Measurements from ENCODE around the gene CRELD1. TPM values are rescaled to one million over a fixed set of nuclear protein-coding genes. Genes with fewer than 3 reads are reported as not detected.

Gene CRELD1
- total RNA-seq, 3 donors from 2014 or later, result 16.7 to 54.1 (median 29.3) TPM

DNA sequence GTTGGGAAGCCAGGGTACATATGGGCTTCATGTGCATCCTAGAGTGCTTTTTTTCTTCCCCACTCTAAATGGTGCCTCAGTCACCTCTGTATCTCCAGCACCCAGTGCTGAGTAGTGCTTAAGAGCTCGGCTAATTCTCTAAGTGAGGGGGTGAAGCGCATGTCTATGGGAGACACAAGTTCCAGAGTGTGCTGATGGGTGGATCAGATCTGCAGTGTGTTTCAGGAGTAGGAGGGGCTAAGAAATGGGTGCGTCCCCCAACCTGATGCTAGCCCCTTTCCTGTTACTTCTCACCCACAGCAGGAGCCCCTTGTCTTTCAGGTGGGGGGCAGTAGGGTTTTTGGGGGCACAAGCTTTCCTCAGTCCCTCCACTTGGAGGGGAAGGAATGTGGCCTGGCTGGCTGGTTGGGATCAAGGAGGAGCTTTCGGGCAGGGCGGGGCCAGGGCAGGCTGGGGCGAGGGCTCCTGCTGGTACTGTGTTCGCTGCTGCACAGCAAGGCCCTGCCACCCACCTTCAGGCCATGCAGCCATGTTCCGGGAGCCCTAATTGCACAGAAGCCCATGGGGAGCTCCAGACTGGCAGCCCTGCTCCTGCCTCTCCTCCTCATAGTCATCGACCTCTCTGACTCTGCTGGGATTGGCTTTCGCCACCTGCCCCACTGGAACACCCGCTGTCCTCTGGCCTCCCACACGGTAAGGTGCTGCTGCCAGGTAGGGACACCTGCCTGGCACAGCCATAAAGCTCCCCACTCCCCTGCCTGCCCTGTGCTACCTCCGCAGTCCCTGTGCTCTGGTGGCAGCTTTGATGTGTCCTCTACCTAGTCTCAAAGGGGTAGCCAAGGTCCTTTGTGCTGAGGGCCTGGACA is 31.0 kb upstream of the CRELD1 start, which contains the start of gene IL17RE:
Gene IL17RE (plus strand): TSS at position 477 of the 866 bp plus-strand sequence. CDS start 85 bp downstream, at position 562.
- peak; percentile 61 for ATAC-seq
- peaks cover 40% of the 10 kb centered on the region for H3K4me1 ChIP-seq (ENCODE audit: low read depth)
- H3K36me3 ChIP-seq (ENCODE audit: low read depth), result no peaks in the 10 kb centered on the region
- DNase-seq, result peak; percentile 84 to 89 (median 88)
- no peaks in the 10 kb centered on the region for H3K9me3 ChIP-seq
- intact Hi-C loops (cut with DNase I, micrococcal nuclease), result no loop called here
- TF ChIP-seq, protein P1, sequence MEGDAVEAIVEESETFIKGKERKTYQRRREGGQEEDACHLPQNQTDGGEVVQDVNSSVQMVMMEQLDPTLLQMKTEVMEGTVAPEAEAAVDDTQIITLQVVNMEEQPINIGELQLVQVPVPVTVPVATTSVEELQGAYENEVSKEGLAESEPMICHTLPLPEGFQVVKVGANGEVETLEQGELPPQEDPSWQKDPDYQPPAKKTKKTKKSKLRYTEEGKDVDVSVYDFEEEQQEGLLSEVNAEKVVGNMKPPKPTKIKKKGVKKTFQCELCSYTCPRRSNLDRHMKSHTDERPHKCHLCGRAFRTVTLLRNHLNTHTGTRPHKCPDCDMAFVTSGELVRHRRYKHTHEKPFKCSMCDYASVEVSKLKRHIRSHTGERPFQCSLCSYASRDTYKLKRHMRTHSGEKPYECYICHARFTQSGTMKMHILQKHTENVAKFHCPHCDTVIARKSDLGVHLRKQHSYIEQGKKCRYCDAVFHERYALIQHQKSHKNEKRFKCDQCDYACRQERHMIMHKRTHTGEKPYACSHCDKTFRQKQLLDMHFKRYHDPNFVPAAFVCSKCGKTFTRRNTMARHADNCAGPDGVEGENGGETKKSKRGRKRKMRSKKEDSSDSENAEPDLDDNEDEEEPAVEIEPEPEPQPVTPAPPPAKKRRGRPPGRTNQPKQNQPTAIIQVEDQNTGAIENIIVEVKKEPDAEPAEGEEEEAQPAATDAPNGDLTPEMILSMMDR (IDR thresholded peaks at IDR 0.05), result no peak
- peak within 1 kb of the TSS; percentile 32 for H3K4me3 ChIP-seq

DNA sequence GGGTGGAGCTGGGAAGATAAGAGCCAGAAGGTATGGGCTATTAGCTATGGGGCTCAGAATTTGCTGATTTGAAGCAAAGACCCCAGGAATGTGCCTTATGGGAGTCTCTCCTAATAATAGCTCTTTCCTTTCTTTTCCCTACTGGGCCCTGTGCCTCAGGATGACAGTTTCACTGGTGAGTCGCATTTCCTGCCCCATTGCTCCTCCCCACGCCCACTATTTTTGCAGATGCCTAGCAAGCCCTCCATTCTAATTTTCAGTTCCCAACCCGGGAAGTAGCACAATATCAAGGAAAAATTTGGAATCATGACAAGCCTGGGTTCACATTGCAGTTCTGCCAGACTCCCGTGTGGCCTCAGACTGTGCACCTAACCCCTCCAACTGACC is 30.4 kb upstream of the CRELD1 start:
- DNase-seq, result peak in 1 of 3 donors; percentile 40
- Histone ChIP-seq H3K4me1 (ENCODE audit: low read depth) (peaks cover 33% of the 10 kb centered on the region), H3K9me3 (no peaks in the 10 kb centered on the region), H3K36me3 (ENCODE audit: low read depth) (no peaks in the 10 kb centered on the region), H3K4me3 (peak overlapping the region; percentile 32)
- ATAC-seq, result peak; percentile 5
- TF ChIP-seq, protein P1 (IDR thresholded peaks at IDR 0.05), result no peak
- intact Hi-C loops (cut with DNase I, micrococcal nuclease), result no loop called here

DNA sequence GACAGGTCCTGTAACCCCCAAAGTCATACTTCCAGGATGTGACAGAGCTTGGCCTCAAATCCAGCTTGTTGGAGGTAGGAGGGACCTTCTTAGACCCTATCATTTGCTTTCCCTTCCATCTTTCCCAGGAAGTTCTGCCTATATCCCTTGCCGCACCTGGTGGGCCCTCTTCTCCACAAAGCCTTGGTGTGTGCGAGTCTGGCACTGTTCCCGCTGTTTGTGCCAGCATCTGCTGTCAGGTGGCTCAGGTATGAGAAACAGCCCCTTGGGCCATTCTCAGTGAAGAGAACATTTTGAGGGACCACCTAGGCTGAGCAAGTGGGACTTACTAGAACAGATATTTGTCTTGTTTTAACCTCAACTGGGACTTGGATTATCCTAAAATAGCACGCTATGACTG is 29.7 kb upstream of the CRELD1 start:
- H3K4me3 ChIP-seq, result no peak overlapping the region
- no peaks in the 10 kb centered on the region for H3K36me3 ChIP-seq (ENCODE audit: low read depth)
- ATAC-seq (no peak), DNase-seq (peak in 1 of 3 donors; percentile 42)
- intact Hi-C loops (cut with DNase I, micrococcal nuclease), result no loop called here
- no peaks in the 10 kb centered on the region for H3K9me3 ChIP-seq
- TF ChIP-seq, protein P1 (IDR thresholded peaks at IDR 0.05), result no peak
- H3K4me1 ChIP-seq (ENCODE audit: low read depth), result peaks cover 27% of the 10 kb centered on the region

DNA sequence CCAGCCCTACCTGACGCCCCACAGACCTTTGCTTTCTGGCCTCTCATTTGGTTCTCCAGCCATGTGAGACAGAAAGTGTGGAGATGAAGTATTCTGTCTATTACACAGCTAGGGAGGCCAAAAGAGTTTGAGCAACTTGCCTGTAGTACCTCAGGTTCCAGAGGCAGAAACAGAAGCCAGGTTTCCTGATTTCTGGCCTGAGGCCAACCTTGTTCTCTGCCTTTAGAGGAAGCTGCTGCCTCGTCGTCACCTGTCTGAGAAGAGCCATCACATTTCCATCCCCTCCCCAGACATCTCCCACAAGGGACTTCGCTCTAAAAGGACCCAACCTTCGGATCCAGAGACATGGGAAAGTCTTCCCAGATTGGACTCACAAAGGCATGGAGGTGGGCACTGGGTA is 27.2 kb upstream of the CRELD1 start:
- H3K36me3 ChIP-seq (ENCODE audit: low read depth), result no peaks in the 10 kb centered on the region
- ATAC-seq (no peak), DNase-seq (no peak)
- no peak overlapping the region for H3K4me3 ChIP-seq
- H3K9me3 ChIP-seq, result no peaks in the 10 kb centered on the region
- intact Hi-C loops (cut with DNase I, micrococcal nuclease), result no loop called here
- peaks cover 16% of the 10 kb centered on the region for H3K4me1 ChIP-seq (ENCODE audit: low read depth)
- TF ChIP-seq, protein P1 (IDR thresholded peaks at IDR 0.05), result no peak

DNA sequence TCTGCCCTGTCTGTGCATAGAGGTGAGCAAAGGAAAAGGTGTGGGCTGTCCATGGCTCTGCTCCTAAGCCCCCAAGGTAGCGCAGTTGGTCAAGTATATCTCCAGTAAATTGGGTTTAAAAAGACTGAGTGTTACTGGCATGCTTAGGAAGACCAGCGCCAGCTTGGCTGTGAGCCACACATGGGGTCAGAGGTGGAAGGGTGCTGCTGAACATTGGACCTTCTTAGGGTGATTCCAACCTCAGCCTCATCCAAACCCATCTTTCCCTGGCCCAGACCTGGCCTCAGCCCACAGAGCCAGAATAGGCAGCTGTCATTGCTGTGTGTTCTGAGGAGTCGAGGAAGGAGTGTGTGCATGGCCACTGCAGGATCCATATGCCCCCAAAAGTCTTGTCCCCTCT is 25.3 kb upstream of the CRELD1 start:
- TF ChIP-seq, protein P1 (IDR thresholded peaks at IDR 0.05), result no peak
- no peak overlapping the region for H3K4me3 ChIP-seq
- DNase-seq (no peak), ATAC-seq (no peak)
- H3K9me3 ChIP-seq, result no peaks in the 10 kb centered on the region
- peaks cover 7% of the 10 kb centered on the region for H3K4me1 ChIP-seq (ENCODE audit: low read depth)
- intact Hi-C loops (cut with DNase I, micrococcal nuclease), result no loop called here
- peaks cover 3% of the 10 kb centered on the region for H3K36me3 ChIP-seq (ENCODE audit: low read depth)
